RWPE2 (cell line): ENCODE data around the gene NLRC5.
"Not testable (repeated sequence)": the region's sequence is repeated elsewhere in the genome, so short reads cannot be mapped to it uniquely, and the experiment has no call there.

ENCODE experiments used
- ATAC-seq: fragments of 200-7000 bp; cut with Tn5 transposase; 3 replicates; pipeline ENCODE4 v1.9.1; 2021; ENCODE audit warnings: low read depth
- DNase-seq: peaks from one replicate; pipeline ENCODE4 v3.0.0-alpha.2; 2020; ENCODE audit warnings: low spot score
- H3K27ac ChIP-seq: fragments of 450-650 bp; 2 replicates; pipeline ENCODE4 v1.5.1; 2017; ENCODE audit warnings: mild to moderate bottlenecking; ENCODE audit not compliant: poor library complexity, severe bottlenecking
- H3K27me3 ChIP-seq: fragments of 250-450 bp; sonication (Bioruptor Pico); 2 replicates; pipeline ENCODE4 v1.5.1; 2021; ENCODE audit warnings: mild to moderate bottlenecking, moderate library complexity; ENCODE audit not compliant: insufficient read depth, poor library complexity, severe bottlenecking
- H3K36me3 ChIP-seq: fragments of 250-450 bp; sonication (Bioruptor Pico); 2 replicates; pipeline ENCODE4 v1.5.1; 2020; ENCODE audit warnings: low read depth, mild to moderate bottlenecking, moderate library complexity
- H3K4me1 ChIP-seq: fragments of 250-450 bp; sonication (Bioruptor Pico); 2 replicates; pipeline ENCODE4 v1.5.1; 2021; ENCODE audit warnings: mild to moderate bottlenecking, moderate library complexity; ENCODE audit not compliant: insufficient read depth, poor library complexity, severe bottlenecking
- H3K4me3 ChIP-seq: fragments of 250-450 bp; sonication (Bioruptor Pico); 2 replicates; pipeline ENCODE4 v1.5.1; 2021; ENCODE audit warnings: mild to moderate bottlenecking, moderate library complexity; ENCODE audit not compliant: severe bottlenecking
- H3K9me3 ChIP-seq: fragments of 250-450 bp; sonication (Bioruptor Pico); 2 replicates; pipeline ENCODE4 v1.5.1; 2021; ENCODE audit warnings: mild to moderate bottlenecking, moderate library complexity; ENCODE audit not compliant: severe bottlenecking
- CTCF ChIP-seq: fragments of 450-650 bp; IDR thresholded peaks from one replicate; pipeline ENCODE4 v1.5.1; 2017; ENCODE audit warnings: mild to moderate bottlenecking, moderate library complexity; ENCODE audit not compliant: poor library complexity, severe bottlenecking

Gene NLRC5

GRCh38 chr16:57004387-57005250, 15.3 kb downstream of the NLRC5 start:
- Histone ChIP-seq H3K36me3 (no peaks in the 10 kb centered on the region), H3K27ac (no peak overlapping the region), H3K9me3 (no peaks in the 10 kb centered on the region), H3K27me3 (no peaks in the 10 kb centered on the region), H3K4me3 (no peak overlapping the region), H3K4me1 (peaks cover 12% of the 10 kb centered on the region)
- DNase-seq (no peak), ATAC-seq (peak; percentile 31; the same call in 2 of the 3 replicates)
- no peak for TF ChIP-seq CTCF

GRCh38 chr16:57005597-57005996, 16.2 kb downstream of the NLRC5 start:
- H3K27me3 ChIP-seq, DNase-seq, H3K36me3 ChIP-seq, ATAC-seq, H3K4me1 ChIP-seq, H3K4me3 ChIP-seq, H3K9me3 ChIP-seq, H3K27ac ChIP-seq: not testable (repeated sequence)

- Histone ChIP-seq H3K36me3 (no peaks in the 10 kb centered on the region), H3K4me1 (peaks cover 3% of the 10 kb centered on the region), H3K27me3 (no peaks in the 10 kb centered on the region), H3K27ac (no peak overlapping the region), H3K9me3 (no peaks in the 10 kb centered on the region), H3K4me3 (no peak overlapping the region)
- ATAC-seq = no peak
- no peak for DNase-seq
- no peak for TF ChIP-seq CTCF
Measured at GRCh38 chr16:57007050-57007449, 17.7 kb downstream of the NLRC5 start.

GRCh38 chr16:57007530-57007929, 18.2 kb downstream of the NLRC5 start:
- H3K4me1 ChIP-seq = peaks cover 3% of the 10 kb centered on the region
- no peaks in the 10 kb centered on the region for H3K36me3 ChIP-seq
- no peaks in the 10 kb centered on the region for H3K9me3 ChIP-seq
- no peak for ATAC-seq
- no peak for DNase-seq
- no peak overlapping the region for H3K27ac ChIP-seq
- no peak for TF ChIP-seq CTCF
- H3K4me3 ChIP-seq = no peak overlapping the region
- no peaks in the 10 kb centered on the region for H3K27me3 ChIP-seq

- H3K36me3 ChIP-seq = no peaks in the 10 kb centered on the region
- no peak for ATAC-seq
- H3K4me1 ChIP-seq = peaks cover 9% of the 10 kb centered on the region
- H3K27ac ChIP-seq = no peak overlapping the region
- no peak for TF ChIP-seq CTCF
- H3K9me3 ChIP-seq = no peaks in the 10 kb centered on the region
- no peak for DNase-seq
- no peak overlapping the region for H3K4me3 ChIP-seq
- no peaks in the 10 kb centered on the region for H3K27me3 ChIP-seq
Measured at GRCh38 chr16:57008440-57008839, 19.1 kb downstream of the NLRC5 start.
